BLaER1 treated with 17β-estradiol and CSF1 and Interleukin-3, amounts not matched to agents 10 nM and 100 nM (cell line): ENCODE measurements around the gene CLINT1.

Experiments
- H3K27ac ChIP-seq, 11 experiments: shearing (Covaris generic); formaldehyde crosslinking; 2 replicates each; pipeline ENCODE4 v1.8.1; 2022
- H3K27me3 ChIP-seq, 11 experiments: shearing (Covaris generic); formaldehyde crosslinking; 2 replicates each; pipeline ENCODE4 v1.8.1; 2022
- H3K36me3 ChIP-seq, 11 experiments: shearing (Covaris generic); formaldehyde crosslinking; 2 replicates each; pipeline ENCODE4 v1.8.1; 2022
- H3K4me1 ChIP-seq, 10 experiments: shearing (Covaris generic); formaldehyde crosslinking; 2 replicates each; pipeline ENCODE4 v1.8.1; 2022
- H3K4me2 ChIP-seq, 11 experiments: shearing (Covaris generic); formaldehyde crosslinking; 2 replicates each; pipeline ENCODE4 v1.8.1; 2022
- H3K4me3 ChIP-seq, 10 experiments: shearing (Covaris generic); formaldehyde crosslinking; 2 replicates each; pipeline ENCODE4 v1.8.1; 2022
- H3K9ac ChIP-seq, 11 experiments: shearing (Covaris generic); formaldehyde crosslinking; 2 replicates each; pipeline ENCODE4 v1.8.1; 2022
- H3K9me3 ChIP-seq, 11 experiments: shearing (Covaris generic); formaldehyde crosslinking; replicated peaks in 1 of 11; 2 replicates each; pipeline ENCODE4 v1.8.1; 2022
- H4K20me1 ChIP-seq, 11 experiments: shearing (Covaris generic); formaldehyde crosslinking; 2 replicates each; pipeline ENCODE4 v1.8.1; 2022
- Cebpa-rat ChIP-seq, 11 experiments: shearing (Covaris generic); IDR thresholded peaks; 2 replicates each; pipeline ENCODE4 v1.8.1; 2022

Gene CLINT1

DNA sequence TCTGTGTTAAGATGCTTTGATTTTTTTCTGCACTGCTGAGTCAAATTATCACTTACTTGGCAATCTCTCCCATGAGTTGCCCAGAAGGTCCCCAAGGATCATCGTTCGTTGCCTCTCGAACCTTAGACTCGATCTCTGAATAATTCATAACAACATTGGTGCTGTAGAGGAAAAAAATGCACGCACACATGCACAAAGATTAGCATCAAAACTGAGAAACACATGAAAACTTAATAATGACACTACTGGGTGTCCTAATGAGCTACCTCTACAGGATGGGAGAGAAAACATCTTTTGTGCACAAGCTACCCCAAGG lies 41.6 kb downstream of the CLINT1 start:
- Histone ChIP-seq H3K36me3 (peaks cover 41 to 61% (median 45%) of the 10 kb centered on the region in 11 experiments), H3K4me2 (peak overlapping the region in 6 of 11 experiments; percentile 8 to 52 (median 32); a peak in 9 of 22 replicates), H3K9ac (0 out of 22 replicates have a peak overlapping the region, but pooled peaks of 1 of the 11 experiments have one; percentile 36), H3K4me1 (peaks cover 8 to 39% (median 27%) of the 10 kb centered on the region in 10 experiments), H3K9me3 (peaks cover 0 to 14% (median 6%) of the 10 kb centered on the region in 11 experiments; a peak in 17 of 22 replicates), H3K4me3 (no peak overlapping the region), H3K27ac (no peak overlapping the region), H3K27me3 (no peaks in the 10 kb centered on the region), H4K20me1 (peaks cover 60 to 94% (median 77%) of the 10 kb centered on the region in 11 experiments)
- TF ChIP-seq Cebpa-rat (IDR thresholded peaks at IDR 0.05): no peak

DNA sequence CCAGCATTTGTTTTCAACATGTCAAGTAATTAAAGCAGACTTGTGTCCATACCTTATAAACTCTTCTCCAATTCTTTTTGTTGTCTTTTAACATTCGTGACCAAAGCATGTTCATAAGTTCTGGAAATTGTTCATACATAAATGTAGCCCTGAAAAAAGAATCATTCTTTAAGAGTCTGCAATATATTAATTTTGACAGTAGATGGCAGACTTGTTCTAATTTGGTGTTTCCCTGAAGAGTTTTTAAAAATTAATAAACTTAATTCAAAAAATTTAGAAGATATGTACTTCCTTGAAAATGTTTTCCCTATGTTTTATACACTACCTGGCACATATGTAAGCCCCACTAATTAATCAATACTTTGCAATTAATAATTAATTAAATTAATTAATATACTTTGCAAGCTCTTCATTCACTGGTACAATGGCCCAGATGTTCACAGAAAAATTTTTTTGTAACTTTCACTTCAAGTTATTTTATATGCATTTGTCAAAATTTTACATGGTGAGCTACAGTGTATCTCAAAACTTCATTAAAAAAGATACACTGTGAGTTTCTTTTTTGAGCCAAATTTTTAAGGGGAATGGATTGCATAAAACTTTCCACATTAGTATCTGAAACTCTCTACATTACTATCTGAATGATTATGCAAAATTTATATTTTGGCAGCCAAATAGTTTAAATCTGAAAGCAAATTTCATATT lies 42.1 kb downstream of the CLINT1 start:
- TF ChIP-seq Cebpa-rat (IDR thresholded peaks at IDR 0.05): no peak
- peak overlapping the region in 6 of 11 experiments; percentile 8 to 52 (median 32); a peak in 7 of 22 replicates for H3K4me2 ChIP-seq
- peaks cover 0 to 8% (median under 1%) of the 10 kb centered on the region in 11 experiments; a peak in 11 of 22 replicates for H3K9me3 ChIP-seq
- no peaks in the 10 kb centered on the region for H3K27me3 ChIP-seq
- no peak overlapping the region for H3K27ac ChIP-seq
- H4K20me1 ChIP-seq: peaks cover 55 to 90% (median 72%) of the 10 kb centered on the region in 11 experiments
- H3K4me1 ChIP-seq: peaks cover 8 to 39% (median 27%) of the 10 kb centered on the region in 10 experiments
- H3K4me3 ChIP-seq: no peak overlapping the region
- peaks cover 41 to 61% (median 46%) of the 10 kb centered on the region in 11 experiments for H3K36me3 ChIP-seq
- 0 out of 22 replicates have a peak overlapping the region, but pooled peaks of 1 of the 11 experiments have one; percentile 36 for H3K9ac ChIP-seq

DNA sequence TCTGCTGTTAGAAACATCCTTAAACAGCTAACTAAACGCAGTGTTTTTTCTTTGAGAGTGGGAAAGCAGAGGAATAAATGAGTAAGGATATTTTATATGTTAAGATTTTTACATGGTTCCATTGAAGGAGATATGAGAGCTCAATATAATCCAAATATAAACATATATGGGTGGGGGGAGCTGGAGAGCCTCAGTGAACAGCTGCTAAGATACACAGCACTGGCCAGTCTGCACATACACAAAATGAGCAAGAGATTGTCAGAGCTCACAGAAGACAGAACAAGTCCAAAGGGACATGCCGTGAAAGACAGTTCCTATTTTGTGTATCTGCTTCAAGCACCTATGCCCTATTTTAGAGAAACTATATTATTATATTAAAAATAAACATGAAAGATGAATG lies 46.9 kb downstream of the CLINT1 start:
- Histone ChIP-seq H3K9me3 (no peaks in the 10 kb centered on the region), H3K9ac (no peak overlapping the region), H3K4me3 (no peak overlapping the region), H3K4me1 (peaks cover 8 to 15% (median 11%) of the 10 kb centered on the region in 10 experiments), H3K4me2 (no peak overlapping the region), H3K27ac (no peak overlapping the region), H3K27me3 (no peaks in the 10 kb centered on the region), H3K36me3 (peaks cover 73 to 98% (median 87%) of the 10 kb centered on the region in 11 experiments), H4K20me1 (peaks cover 15 to 73% (median 40%) of the 10 kb centered on the region in 11 experiments; a peak in 20 of 22 replicates)
- no peak for TF ChIP-seq Cebpa-rat (IDR thresholded peaks at IDR 0.05)

DNA sequence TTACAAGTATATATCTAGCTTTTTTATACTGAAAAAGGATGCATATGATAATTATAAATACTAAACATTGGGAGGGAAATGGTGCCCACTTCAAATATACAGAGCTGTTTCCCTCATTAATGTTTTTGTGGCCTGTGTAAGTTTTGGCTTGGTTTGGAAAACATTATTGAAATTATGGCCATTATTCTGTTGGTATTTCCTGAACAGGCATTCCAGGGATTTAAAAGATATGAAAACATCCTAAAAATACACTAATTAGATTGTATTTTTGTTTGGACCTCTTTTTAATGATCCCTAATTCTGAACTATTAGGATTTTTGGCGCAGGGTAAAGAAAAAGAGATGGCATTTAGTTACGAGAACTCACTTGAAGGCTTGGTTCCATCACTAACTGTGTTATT lies 50.9 kb downstream of the CLINT1 start:
- no peaks in the 10 kb centered on the region for H3K4me1 ChIP-seq
- peaks cover 0 to 42% (median 14%) of the 10 kb centered on the region in 11 experiments; a peak in 12 of 22 replicates for H4K20me1 ChIP-seq
- no peaks in the 10 kb centered on the region for H3K27me3 ChIP-seq
- peaks cover 79 to 100% (median 94%) of the 10 kb centered on the region in 11 experiments for H3K36me3 ChIP-seq
- no peak overlapping the region for H3K4me2 ChIP-seq
- H3K4me3 ChIP-seq: no peak overlapping the region
- no peaks in the 10 kb centered on the region for H3K9me3 ChIP-seq
- no peak overlapping the region for H3K9ac ChIP-seq
- TF ChIP-seq Cebpa-rat (IDR thresholded peaks at IDR 0.05): no peak
- no peak overlapping the region for H3K27ac ChIP-seq

DNA sequence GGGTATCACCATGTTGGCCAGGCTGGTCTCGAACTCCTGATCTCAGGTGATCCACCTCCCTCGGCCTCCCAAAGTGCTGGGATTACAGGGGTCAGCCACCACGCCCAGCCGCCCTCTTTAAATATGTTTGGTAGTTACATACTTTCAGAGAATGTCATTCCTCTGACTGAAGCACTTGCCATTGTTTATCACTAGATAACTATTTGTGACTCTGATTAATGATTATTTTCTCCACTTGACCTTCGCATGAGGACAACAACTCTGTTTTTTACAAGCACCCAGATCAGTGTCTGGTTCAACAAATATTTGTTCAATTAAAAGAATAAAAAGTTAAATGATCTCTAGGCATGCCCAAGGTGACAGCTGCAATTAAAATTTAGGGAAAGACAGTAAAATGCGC lies 56.2 kb downstream of the CLINT1 start:
- H3K27me3 ChIP-seq: no peaks in the 10 kb centered on the region
- no peak overlapping the region for H3K27ac ChIP-seq
- H3K4me1 ChIP-seq: no peaks in the 10 kb centered on the region
- no peaks in the 10 kb centered on the region for H3K9me3 ChIP-seq
- no peak overlapping the region for H3K4me2 ChIP-seq
- H3K36me3 ChIP-seq: peaks cover 59 to 97% (median 78%) of the 10 kb centered on the region in 11 experiments
- H3K4me3 ChIP-seq: no peak overlapping the region
- TF ChIP-seq Cebpa-rat (IDR thresholded peaks at IDR 0.05): no peak
- no peak overlapping the region for H3K9ac ChIP-seq
- H4K20me1 ChIP-seq: peaks cover 0 to 16% (median 5%) of the 10 kb centered on the region in 11 experiments; a peak in 4 of 22 replicates

DNA sequence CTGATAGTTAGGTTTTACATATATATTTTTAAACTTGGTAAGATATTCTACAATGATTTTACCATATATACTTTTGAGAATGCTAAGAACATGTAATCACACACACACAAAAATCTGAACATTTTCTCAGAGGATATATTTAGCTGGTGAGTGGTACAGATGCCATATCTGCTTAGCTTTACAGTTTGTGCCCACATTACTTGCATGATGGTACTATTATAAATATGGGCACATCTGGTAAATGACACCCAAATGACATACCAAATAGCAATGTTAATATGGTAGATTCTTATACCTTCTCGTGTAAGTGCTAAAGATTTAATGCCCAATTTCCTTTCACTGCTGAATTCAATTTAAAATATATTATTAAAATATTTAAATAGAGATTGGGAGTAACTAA lies 58.8 kb downstream of the CLINT1 start:
- H3K9ac ChIP-seq: no peak overlapping the region
- H3K4me2 ChIP-seq: no peak overlapping the region
- H3K27ac ChIP-seq: no peak overlapping the region
- no peaks in the 10 kb centered on the region for H3K9me3 ChIP-seq
- H3K36me3 ChIP-seq: peaks cover 67 to 97% (median 82%) of the 10 kb centered on the region in 11 experiments
- no peak overlapping the region for H3K4me3 ChIP-seq
- no peaks in the 10 kb centered on the region for H3K4me1 ChIP-seq
- H3K27me3 ChIP-seq: no peaks in the 10 kb centered on the region
- H4K20me1 ChIP-seq: peaks cover 0 to 15% (median 4%) of the 10 kb centered on the region in 11 experiments; a peak in 4 of 22 replicates
- no peak for TF ChIP-seq Cebpa-rat (IDR thresholded peaks at IDR 0.05)

DNA sequence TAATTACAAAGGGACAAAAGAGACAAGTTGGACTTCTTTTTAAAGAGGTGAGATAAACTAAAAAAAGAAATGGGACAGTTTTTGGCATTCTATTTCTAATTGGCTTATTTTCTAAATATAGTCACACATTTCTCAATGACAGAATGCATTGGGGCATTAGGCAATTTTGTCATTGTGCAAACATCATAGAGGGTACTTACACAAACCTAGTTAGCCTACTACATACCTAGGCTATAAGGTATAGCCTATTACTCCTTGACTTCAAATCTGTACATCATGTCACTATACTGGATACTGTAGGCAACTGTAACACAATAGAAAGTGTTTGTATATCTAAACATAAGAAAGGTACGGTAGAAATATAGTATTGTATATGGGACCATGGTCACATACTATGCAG lies 59.4 kb downstream of the CLINT1 start:
- no peaks in the 10 kb centered on the region for H3K9me3 ChIP-seq
- peaks cover 0 to 15% (median 4%) of the 10 kb centered on the region in 11 experiments; a peak in 4 of 22 replicates for H4K20me1 ChIP-seq
- no peak overlapping the region for H3K27ac ChIP-seq
- H3K4me2 ChIP-seq: no peak overlapping the region
- no peak overlapping the region for H3K4me3 ChIP-seq
- H3K27me3 ChIP-seq: no peaks in the 10 kb centered on the region
- H3K4me1 ChIP-seq: no peaks in the 10 kb centered on the region
- peaks cover 65 to 97% (median 82%) of the 10 kb centered on the region in 11 experiments for H3K36me3 ChIP-seq
- H3K9ac ChIP-seq: no peak overlapping the region
- no peak for TF ChIP-seq Cebpa-rat (IDR thresholded peaks at IDR 0.05)

DNA sequence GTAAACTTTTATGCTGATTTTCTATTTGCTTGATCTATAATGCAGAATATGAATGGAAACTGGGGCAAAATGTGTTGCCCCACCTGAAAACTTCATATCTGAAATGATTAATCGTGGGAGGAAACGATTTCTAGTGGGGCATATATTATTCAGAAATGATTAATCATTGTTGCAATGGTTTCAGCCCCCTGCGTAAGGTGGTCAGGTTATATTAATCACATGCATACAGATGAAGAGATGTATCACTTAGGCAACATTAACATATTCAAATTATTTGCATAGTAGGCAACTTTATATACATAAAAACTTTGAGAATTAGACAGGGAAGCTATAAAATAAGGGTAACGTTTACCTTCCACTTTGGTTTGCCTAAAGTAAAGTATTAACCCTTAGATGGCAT lies 65.6 kb downstream of the CLINT1 start:
- Histone ChIP-seq H3K9ac (no peak overlapping the region), H3K4me2 (no peak overlapping the region), H3K36me3 (peaks cover 83 to 100% (median 95%) of the 10 kb centered on the region in 11 experiments), H3K4me3 (no peak overlapping the region), H3K27me3 (no peaks in the 10 kb centered on the region), H3K9me3 (no peaks in the 10 kb centered on the region), H3K4me1 (no peaks in the 10 kb centered on the region), H3K27ac (no peak overlapping the region), H4K20me1 (peaks cover 0 to 18% (median 4%) of the 10 kb centered on the region in 11 experiments; a peak in 4 of 22 replicates)
- no peak for TF ChIP-seq Cebpa-rat (IDR thresholded peaks at IDR 0.05)

DNA sequence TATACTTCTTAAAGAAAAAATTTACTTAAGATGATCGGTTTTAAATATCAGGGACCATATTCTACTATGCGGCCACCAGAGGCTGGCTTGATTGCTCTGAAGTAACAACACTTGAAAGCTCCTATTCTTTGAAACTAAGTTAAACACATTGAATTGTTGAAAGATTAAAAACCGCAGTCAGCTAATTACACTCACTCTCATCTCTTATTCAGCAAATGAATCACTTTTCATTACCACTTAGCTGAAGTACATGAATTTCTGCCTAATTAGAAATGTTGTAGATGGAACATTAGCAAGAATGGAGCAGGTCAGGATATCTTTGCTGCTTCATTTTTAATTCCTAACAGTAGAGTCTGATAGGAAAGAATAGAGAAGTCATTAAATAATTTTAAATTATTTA lies 73.1 kb downstream of the CLINT1 start:
- peaks cover 64 to 81% (median 70%) of the 10 kb centered on the region in 11 experiments for H3K36me3 ChIP-seq

More for the DNA sequence above, 73.1 kb downstream of the CLINT1 start:
- no peak for TF ChIP-seq Cebpa-rat (IDR thresholded peaks at IDR 0.05)
- no peaks in the 10 kb centered on the region for H3K4me1 ChIP-seq
- H3K9ac ChIP-seq: no peak overlapping the region
- H3K4me2 ChIP-seq: no peak overlapping the region
- peaks cover 0 to 13% (median 0%) of the 10 kb centered on the region in 11 experiments; a peak in 1 of 22 replicates for H4K20me1 ChIP-seq
- no peaks in the 10 kb centered on the region for H3K9me3 ChIP-seq
- H3K27ac ChIP-seq: no peak overlapping the region
- H3K4me3 ChIP-seq: no peak overlapping the region
- no peaks in the 10 kb centered on the region for H3K27me3 ChIP-seq
